KOPT-K1 (cell line): ENCODE results near the gene THTPA.

Source experiments
- H3K27ac ChIP-seq: fragments of 200-600 bp; sonication (generic); 2 replicates; pipeline ENCODE4 v1.5.1; 2016; ENCODE audit warnings: antibody characterized with exemption, mild to moderate bottlenecking, low read depth, low read length; ENCODE audit not compliant: poor library complexity, severe bottlenecking
- H3K36me3 ChIP-seq: fragments of 200-600 bp; sonication (generic); 2 replicates; pipeline ENCODE4 v1.5.1; 2017; ENCODE audit warnings: antibody characterized with exemption, mild to moderate bottlenecking, low read length, moderate library complexity; ENCODE audit not compliant: insufficient read depth
- H3K9me3 ChIP-seq: fragments of 200-600 bp; sonication (generic); 2 replicates; pipeline ENCODE4 v1.5.1; 2017; ENCODE audit warnings: antibody characterized with exemption, low read length, mild to moderate bottlenecking; ENCODE audit not compliant: insufficient read depth, poor library complexity, severe bottlenecking

THTPA gene

GRCh38 chr14:23557521-23557920 is 1.4 kb downstream of the THTPA start:
- H3K36me3 ChIP-seq, result peaks cover 48% of the 10 kb centered on the region
- H3K9me3 ChIP-seq, result no peaks in the 10 kb centered on the region
- H3K27ac ChIP-seq, result no peak overlapping the region

GRCh38 chr14:23557946-23558345 is 1.9 kb downstream of the THTPA start:
- Histone ChIP-seq H3K27ac (no peak overlapping the region), H3K9me3 (no peaks in the 10 kb centered on the region), H3K36me3 (peaks cover 53% of the 10 kb centered on the region)

- H3K9me3 ChIP-seq, result no peaks in the 10 kb centered on the region
- H3K36me3 ChIP-seq, result peaks cover 58% of the 10 kb centered on the region
- H3K27ac ChIP-seq, result no peak overlapping the region
Observed at GRCh38 chr14:23558346-23559009, 2.4 kb downstream of the THTPA start.

- H3K9me3 ChIP-seq, result no peaks in the 10 kb centered on the region
- peaks cover 66% of the 10 kb centered on the region for H3K36me3 ChIP-seq
- H3K27ac ChIP-seq, result no peak overlapping the region
Observed at GRCh38 chr14:23559010-23559925, 3.2 kb downstream of the THTPA start.

GRCh38 chr14:23559926-23560520 is 4.0 kb downstream of the THTPA start:
- Histone ChIP-seq H3K9me3 (no peaks in the 10 kb centered on the region), H3K27ac (no peak overlapping the region), H3K36me3 (peaks cover 73% of the 10 kb centered on the region)

GRCh38 chr14:23561259-23561658 is 5.2 kb downstream of the THTPA start:
- Histone ChIP-seq H3K27ac (no peak overlapping the region), H3K9me3 (no peaks in the 10 kb centered on the region), H3K36me3 (peaks cover 86% of the 10 kb centered on the region)

- no peaks in the 10 kb centered on the region for H3K9me3 ChIP-seq
- H3K36me3 ChIP-seq, result peaks cover 88% of the 10 kb centered on the region
- no peak overlapping the region for H3K27ac ChIP-seq
Observed at GRCh38 chr14:23561873-23562821, 6.1 kb downstream of the THTPA start.

GRCh38 chr14:23562822-23563472 is 6.9 kb downstream of the THTPA start:
- no peak overlapping the region for H3K27ac ChIP-seq
- H3K9me3 ChIP-seq, result no peaks in the 10 kb centered on the region
- peaks cover 86% of the 10 kb centered on the region for H3K36me3 ChIP-seq

- H3K27ac ChIP-seq, result no peak overlapping the region
- peaks cover 79% of the 10 kb centered on the region for H3K36me3 ChIP-seq
- no peaks in the 10 kb centered on the region for H3K9me3 ChIP-seq
Observed at GRCh38 chr14:23563473-23564180, 7.6 kb downstream of the THTPA start.

GRCh38 chr14:23564181-23564812 is 8.2 kb downstream of the THTPA start:
- Histone ChIP-seq H3K9me3 (no peaks in the 10 kb centered on the region), H3K27ac (no peak overlapping the region), H3K36me3 (peaks cover 72% of the 10 kb centered on the region)

GRCh38 chr14:23564876-23565275 is 8.8 kb downstream of the THTPA start:
- Histone ChIP-seq H3K27ac (no peak overlapping the region), H3K9me3 (no peaks in the 10 kb centered on the region), H3K36me3 (peaks cover 66% of the 10 kb centered on the region)

GRCh38 chr14:23565626-23566025 is 9.6 kb downstream of the THTPA start:
- H3K27ac ChIP-seq, result no peak overlapping the region
- H3K9me3 ChIP-seq, result no peaks in the 10 kb centered on the region
- peaks cover 59% of the 10 kb centered on the region for H3K36me3 ChIP-seq

GRCh38 chr14:23566112-23566777 is 10.2 kb downstream of the THTPA start:
- peak overlapping the region; percentile 70 for H3K27ac ChIP-seq
- peaks cover 53% of the 10 kb centered on the region for H3K36me3 ChIP-seq
- H3K9me3 ChIP-seq, result no peaks in the 10 kb centered on the region
